Measurements from ENCODE around the gene CHD5.
"Not testable (repeated sequence)": the region's sequence is repeated elsewhere in the genome, so short reads cannot be mapped to it uniquely, and the experiment has no call there.

The CHD5 gene

DNA sequence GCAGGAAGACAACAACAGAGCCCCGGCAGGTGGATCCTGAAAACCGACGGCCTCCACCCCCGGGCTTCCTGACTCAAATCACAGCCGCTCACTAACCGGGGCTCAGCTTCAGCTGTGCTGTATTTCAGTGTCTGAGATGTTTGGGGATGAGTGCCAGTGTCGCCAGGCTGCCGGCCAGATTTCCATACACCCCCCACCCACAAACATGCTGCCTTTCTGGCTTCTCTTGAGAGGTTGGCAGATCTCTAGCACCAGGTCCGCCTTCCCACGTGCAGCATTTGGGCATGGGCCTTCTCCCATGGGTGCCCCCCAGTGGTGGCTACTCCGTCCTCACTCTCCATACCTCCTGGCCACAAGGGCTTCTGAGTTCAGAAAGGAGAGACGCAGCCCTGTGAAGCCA lies 99.7 kb downstream of the CHD5 start:
- no peak for DNase-seq

DNA sequence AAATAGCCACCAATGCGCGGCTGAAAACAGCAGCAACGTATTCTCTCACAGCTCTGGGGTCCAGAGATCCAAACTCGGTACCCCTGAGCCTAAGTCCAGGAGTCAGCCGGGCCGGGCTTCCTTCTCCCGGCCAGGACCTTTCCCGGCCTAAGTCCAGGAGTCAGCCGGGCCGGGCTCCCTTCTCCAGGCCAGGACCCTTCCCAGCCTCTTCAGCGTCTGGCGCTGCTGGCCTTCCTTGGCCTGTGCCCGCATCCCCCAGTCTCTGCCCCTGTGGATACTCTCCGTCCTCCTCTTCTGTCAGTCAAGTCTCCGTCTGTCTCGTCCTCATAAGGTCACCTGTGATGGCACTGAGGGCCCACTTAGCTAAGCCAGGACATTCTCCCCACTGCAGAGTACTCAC lies 102.2 kb downstream of the CHD5 start:
- no peak for DNase-seq

DNA sequence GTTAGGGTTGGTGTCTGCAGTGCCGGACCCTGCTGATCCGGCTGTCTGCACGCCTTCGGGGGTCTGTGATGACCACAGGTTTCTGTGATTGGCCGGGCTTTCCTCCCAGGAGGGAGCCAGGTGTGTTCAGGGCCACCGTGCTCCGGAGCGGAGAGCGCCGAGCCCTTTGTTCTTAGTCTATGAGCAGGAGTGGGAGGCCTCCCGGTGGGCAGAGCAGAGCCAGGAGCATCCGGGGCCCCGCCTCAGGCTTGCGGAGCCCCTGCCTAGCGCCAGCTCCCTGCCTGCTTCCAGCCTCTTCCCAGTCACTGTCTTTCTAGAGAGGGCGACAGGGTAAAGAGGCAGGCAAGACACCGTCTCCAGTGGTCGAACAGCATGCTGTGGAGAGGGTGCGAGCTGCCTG lies 102.6 kb downstream of the CHD5 start:
- DNase-seq, result no peak

DNA sequence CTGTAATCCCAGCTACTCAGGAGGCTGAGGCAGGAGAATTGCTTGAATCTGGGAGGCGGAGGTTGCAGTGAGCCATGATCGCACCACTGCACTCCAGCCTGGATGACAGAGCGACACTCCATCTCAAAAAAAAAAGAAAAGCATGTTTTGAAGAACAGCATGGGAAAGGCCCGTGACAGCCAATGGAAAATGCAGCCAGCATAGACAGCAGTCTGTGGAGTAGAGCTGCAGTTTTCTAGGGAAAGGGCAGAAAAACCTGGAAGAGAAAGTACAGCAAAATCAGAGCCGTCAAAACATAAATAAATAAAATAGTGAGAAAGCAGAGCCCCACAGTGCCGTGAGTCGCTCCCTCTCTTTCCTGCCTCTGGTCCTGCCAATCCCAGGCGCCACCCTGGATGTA lies 103.1 kb downstream of the CHD5 start:
- not testable (repeated sequence) for DNase-seq

DNA sequence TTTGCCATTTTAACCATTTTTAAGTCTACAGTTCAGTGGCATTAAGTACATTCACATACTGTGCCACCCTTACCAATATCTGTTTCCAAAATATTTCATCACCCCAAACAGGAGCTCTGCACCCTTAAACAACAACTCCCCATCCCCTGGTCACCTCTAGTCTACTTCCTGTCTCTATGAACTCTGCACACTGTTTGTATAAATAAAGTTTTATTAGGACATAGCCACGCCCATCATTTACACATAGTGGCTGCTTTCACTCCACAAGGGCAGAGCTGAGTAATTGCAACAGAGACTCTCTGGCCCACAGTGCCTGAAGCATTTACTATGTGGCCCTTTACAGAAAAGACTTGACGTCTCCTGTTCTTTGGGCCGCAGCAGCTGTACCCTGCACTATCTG lies 104.4 kb downstream of the CHD5 start:
- DNase-seq, result no peak

DNA sequence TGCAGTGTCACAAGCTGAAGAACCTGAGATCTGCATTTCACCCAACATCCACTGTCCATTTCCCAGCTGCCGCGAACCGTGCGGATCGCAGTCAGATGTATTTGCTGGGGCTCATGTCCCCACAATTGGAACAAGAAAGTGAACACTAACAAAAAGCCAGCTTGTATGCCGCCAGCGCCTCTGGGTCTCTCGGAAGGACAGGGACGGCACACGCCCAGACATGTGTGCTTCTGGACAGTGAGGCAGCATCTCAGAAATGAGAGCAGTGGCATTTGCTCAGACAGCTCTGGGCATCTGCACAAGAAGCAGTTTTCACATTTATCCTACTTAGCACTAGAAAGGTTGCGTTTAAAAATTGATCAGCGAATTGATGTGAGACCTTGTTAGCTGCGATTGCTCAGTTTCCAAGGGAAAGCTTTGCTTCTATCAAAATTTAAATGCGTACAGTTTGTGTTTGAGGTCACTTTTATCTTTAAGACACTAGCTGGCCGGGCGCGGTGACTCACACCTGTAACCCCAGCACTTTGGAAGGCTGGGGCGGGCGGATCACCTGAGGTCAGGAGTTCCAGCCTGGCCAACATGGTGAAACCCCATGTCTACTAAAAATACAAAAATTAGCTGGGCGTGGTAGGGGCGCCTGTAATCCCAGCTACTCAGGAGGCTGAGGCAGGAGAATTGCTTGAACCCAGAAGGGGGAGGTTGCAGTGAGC lies 105.8 kb downstream of the CHD5 start:
- DNase-seq, result no peak

DNA sequence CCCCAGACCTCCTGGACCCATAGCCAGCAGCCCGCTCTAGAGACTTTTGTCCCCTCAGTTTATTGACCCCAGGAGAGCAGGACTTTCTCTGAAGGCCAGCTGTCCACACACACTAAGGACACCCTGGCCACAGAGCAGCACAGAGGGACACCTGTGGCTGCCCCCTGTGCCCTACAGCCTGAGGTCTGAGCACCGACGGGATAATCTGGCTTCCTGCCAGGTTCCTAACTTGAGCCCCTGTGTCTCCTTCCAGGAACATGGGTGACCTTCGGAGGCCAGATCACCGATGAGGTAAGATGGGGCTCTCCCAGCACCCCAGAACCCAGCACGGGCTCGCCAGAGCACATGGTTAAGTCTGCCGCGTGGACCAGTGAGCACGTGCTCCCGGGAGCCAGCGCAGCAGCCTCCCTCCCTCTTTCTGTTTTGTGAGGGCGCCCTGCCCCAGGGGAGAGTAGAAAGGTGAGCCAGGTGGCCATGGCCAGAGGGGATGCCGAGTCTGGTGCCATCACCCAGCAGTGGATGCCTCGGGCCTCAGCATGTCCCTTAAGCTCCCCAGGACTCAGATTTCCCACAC lies 106.6 kb downstream of the CHD5 start:
- DNase-seq, result no peak

DNA sequence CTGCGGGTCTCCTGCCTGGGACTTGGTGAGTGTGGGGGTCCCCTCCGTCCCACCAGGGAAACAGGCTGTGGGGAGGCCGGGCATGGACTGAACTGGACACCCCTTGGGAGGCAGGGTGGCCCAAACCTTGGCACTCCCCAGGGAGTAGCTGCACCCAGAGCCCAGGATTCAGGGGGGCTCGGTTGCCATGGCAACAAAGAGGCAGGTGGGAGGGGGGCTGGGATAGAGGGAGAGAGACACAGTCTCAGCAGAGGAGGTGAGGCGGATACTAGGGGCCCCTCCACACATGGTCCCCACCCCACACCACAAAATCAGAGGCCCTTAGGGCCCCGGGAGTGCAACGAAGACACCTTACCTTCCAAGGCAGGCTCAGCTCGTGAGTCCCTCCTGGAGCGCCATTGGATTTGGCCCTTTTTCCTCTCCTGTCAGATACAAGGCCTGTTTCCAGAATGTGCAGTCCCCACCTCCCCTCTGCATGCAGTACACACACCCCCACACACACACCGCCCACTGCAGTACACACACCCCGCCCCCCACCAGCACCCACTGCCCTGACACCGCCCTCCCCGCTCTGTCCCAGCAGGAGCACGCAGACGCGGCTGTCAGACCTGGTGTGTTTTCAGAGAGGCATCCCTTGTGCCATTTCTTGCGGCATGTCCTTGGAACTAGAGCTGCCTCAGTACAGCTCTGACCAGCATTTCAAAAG lies 107.2 kb downstream of the CHD5 start:
- no peak for DNase-seq

DNA sequence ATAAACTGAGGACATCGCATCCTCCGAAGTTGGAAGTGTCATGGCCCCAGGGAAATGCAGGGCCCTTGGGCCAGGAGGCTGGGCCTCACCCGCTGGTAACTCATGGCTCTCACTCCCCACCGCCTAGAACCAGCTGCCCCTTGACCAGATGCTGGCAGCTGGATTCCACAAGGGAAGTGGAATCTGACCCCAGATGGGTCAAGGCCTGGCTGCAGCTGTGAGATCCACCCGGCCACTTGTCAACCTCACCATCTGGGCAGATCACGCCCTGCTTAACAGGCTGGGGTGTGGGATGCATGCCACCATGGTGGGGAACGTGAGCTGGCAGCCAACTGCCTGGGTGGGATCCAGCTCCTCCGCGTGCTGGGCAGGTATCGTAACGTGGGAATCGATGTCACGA lies 108.9 kb downstream of the CHD5 start:
- DNase-seq, result no peak

DNA sequence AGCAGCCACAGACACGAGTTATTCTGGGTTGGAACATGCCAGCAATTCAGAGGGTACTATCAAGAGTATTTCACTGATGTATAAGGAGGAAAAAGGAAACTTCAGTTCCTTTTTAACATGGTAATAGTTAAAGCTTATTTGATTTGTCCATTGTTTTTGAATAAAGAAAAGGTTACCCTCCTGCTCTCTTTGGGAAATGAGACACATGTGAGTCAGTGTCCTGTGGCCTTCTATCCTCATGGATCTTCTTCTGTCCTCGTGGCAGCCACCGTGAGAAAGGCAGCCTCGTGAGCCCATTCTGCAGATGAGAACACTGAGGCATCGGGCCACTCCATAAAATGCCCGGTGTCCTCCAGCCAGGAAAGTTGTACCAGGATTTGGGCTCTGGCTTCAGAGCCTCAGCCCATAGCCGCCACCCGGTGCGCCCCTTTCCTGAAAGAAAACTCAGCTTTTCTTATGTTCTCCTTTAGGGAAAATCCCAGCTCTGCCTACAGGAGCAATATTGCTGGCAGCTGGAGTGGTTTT lies 109.6 kb downstream of the CHD5 start:
- DNase-seq, result no peak

DNA sequence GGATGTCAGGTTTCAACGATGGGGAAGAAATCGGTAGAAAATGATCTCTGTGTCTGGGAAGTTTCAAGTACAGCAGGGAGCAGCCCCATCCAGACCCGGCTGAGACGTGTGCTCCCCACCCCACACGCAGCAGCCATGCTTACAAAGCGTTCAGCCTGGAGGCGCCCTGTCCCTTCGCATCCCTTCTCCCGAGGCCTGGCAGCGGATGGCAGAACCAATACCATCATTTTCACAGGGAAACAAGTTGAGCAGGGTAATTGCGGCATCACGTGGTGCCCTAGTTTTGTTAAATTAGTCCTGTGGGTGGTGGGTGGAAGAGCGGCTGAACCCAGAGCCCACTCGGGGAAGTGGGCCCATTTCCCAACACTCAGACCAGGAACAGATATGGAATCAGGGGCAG lies 110.5 kb downstream of the CHD5 start:
- DNase-seq, result no peak

DNA sequence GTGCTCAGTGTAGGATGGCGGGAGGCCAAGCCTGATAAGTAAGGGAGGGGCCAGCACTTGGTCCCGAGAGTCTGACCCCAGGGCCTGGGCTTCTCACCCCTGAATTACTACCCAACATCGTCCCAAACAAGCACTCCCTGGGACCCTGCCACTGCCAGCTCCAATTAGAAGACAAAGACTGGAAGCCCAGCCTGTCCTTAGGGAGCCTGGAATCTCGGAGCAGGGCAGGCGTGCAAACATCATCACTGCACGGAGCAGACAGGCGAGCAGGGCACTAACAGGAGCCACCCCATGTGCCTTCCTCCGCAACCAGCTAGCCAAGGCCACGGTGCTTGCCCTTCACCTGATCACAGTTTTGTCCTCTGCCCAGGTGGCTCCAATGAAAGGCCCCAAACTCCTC lies 111.2 kb downstream of the CHD5 start:
- DNase-seq, result no peak

DNA sequence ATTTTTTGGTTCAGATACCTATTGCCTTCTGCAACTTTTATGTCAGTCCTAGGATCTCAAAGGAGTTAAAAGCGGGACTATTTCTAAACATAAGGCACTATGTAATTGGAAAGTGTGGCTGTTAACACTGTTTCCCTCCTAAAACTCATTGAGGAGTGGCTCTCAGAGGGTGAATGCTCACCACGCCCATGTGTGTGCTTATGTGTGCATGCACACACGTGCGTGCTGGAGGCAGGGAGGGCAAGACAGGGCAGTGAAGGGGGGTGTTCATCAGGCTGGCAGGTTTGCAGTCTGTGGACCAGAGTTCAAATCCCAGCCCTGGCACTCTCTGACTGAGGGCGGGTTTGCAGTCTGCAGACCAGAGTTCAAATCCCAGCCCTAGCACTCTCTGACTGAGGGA lies 112.0 kb downstream of the CHD5 start:
- no peak for DNase-seq

DNA sequence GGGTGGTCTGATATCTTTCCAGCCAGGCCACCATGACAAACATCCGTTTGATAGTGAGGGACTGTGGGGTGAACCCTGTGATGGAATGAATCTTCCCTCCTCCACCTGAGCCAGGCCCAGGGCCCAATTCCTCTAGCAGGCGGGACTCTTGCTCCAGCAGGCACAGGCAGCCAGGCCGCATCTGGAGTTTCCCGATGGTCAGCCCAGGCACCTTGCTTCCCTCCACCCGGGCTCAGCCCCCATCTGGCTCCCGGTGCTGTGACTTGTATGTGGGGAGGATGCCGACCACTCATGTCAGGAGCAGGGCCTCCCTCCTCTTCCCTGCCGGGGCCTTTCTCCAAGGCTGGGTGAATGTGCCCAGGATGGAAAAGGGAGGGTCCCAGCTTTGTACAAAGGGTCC lies 113.4 kb downstream of the CHD5 start:
- DNase-seq, result no peak

DNA sequence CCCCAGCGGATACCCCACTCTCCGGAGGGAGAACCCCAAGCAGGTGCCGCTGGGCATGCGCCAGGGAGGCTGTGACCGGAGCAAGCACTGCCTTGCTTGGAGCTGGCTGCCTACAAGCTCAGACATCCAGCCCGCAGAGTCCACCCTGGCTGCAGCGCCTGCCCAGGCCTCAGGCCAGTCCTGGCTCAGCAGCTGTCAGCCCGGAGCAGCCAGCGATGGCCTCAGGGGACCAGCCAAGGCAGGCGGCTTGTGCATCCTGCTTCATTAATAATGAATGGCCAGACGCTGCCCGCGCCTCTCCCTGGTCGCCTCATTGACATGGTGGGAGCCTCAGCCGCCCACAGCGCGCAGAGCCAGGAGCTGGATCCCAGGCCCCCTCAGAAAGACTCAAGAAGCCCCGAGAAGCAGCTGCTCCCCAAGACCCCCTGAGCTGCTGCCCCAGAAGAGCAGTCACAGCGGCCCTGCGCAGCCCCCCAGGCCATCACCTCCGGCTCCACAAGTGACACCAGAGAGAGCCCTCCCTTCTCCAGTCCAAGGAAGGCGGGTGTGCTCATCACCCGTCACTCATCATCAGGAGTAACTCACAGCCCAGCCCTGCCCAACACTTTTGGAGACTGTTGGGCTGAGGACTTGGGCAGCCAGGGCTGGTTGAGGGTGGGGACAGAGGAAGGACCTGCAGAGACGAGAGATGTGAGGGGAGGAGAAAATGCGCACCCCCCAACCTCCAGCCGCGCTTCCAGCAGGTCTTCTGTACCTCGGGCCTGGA lies 114.8 kb downstream of the CHD5 start:
- DNase-seq, result no peak

DNA sequence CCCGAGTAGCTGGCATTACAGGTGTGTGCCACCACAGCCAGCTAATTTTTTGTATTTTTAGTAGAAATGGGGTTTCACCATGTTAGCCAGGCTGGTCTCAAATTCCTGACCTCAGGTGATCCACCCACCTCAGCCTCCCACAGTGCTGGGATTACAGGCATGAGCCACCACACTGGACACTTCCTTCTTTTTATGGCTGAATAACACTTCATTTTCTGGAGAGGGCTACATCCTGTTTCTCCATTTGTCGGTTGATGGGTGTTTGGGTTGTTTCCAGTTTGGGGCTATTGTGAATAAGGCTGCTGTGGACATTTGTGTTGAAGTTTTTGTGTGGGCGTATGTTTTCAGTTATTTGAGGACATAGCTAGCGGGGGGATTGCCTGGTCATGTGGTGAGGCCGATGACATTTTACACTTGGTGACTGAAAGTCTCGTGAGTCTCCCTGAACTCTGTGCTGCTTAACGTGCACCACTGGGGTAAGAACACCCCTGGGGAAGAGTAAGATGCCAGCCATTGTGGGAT lies 116.5 kb downstream of the CHD5 start:
- DNase-seq, result not testable (repeated sequence)

DNA sequence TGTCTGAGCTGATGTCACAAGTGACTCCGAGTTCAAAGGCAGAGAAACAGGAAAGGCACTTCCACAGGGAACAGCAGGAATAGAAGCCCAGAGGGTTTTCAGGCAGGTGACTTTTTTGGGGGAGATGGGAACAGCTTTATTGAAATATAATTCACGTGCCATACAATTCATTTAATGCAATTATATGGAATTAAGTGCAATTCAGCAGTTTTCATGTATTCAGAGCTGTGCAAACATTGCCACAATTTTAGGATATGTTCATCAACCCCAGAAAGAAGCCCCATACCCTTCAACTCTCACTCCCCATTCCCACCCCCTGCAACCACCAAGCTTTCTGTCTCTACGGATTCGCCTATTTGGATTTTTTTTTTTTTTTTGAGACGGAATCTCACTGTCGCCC lies 117.5 kb downstream of the CHD5 start:
- DNase-seq, result no peak

DNA sequence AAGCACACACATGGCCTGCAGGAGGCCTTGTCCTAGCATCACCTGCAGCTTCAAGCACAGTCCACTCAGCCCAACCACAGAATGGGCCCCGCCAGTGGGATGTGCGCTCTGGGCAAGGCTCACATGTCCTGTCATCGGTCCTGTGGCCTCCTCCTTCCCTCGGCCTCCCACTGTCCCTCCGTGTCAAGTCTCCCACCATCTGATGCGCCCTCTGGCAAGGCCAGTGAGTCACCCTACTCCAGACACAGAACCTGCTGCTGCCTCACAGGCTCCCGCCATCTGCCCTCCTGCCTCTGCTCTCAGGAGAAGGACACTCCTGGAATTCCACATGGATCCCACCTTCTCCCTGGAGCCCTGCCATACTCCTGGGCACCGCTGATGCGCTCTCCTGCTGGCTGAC lies 120.3 kb downstream of the CHD5 start:
- no peak for DNase-seq

DNA sequence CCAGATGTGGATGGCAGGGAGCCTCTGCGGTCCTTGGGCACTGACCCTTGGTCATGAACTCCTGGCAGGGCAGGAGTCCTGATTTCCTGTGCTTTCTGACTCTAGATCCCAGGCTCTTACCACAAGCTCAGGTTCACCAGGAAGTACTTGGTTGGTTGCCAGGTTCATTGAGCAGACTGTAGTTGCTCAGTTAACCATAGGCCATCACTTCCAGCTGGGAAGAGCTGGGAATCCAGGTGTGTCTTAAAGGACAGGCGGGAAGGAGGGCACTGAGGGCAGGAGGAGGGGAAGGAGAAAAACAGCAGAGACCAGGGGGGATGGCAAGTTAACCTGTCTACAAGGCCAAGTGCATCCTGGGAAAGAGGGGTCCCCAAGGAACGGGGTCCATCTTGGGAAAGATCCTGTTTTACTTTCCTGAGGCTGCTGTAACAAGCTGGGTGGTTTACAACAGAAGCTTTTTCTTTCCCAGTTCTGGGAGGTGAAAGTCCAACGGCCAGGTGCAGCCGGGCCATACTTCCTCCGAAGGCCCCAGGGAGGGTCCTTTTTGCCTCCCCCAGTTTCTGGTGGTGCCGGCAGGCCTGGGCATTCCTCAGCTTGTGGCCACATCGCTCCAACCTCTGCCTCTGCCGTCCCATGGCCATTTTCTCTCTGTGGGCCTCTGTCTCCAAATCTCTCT lies 122.8 kb downstream of the CHD5 start:
- no peak for DNase-seq

DNA sequence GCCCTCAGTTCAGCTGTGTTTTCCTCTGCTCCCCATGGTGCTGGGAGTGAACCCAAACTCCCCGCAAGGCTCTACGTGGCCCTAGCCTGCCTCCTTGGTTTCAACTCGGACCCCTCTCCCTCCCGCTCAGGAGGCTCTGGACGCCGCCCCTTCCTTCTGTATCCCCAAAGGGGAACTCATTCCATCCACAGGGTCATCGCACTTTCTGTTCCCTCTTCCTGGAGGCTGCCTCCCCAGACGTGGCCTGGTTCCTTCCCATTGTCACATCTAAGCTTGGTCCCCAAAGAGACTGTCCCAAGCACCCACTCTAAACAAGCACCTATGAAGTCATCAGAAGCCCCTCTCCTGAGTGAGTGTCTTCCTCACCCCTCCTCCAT lies 123.6 kb downstream of the CHD5 start:
- DNase-seq, result no peak

DNA sequence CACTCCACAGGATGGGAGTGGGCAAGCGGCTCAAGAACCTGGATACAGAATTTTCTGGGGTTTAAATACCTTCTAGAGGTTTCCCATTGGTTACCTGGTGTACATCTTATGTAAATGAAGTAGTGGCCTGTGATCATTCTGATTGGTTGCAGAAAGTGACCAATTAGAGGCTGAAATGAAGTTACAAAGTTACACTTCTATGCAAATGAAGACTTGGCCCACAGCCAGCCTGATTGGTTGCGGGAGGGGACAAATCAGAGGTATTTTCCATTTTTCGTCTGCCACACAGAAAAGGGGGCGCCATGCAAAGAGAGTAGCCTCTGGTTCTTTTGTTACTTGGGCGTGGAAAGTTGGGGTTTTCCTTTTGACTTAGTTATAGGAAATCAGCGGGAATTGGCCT lies 125.5 kb downstream of the CHD5 start:
- no peak for DNase-seq

DNA sequence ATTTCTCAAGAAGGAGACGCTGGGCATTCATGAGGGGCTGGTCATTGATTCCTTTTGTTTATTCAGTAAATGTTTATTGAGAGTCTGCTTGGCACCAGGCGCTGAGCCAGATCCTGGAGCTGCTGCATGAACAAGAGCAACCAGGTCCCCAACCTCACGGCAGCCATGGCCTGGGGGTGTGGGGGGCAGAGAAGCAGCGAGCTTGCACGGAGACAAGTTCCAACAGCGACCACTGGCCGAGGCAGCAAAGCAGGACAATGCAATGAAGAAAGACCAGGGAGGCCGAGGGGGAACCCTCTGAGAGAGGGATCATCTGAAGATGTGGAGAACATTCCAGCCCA lies 126.9 kb downstream of the CHD5 start:
- no peak for DNase-seq
